Measurements from ENCODE around the gene POLR1A. TPM values are rescaled to one million over a fixed set of nuclear protein-coding genes. Genes with fewer than 3 reads are reported as not detected.

POLR1A gene
- total and polyA plus RNA-seq, 2 donors (not counting 3 experiments of a cell fraction or from before 2014, with no cell fraction given) = 7.6 to 40.7 TPM

DNA sequence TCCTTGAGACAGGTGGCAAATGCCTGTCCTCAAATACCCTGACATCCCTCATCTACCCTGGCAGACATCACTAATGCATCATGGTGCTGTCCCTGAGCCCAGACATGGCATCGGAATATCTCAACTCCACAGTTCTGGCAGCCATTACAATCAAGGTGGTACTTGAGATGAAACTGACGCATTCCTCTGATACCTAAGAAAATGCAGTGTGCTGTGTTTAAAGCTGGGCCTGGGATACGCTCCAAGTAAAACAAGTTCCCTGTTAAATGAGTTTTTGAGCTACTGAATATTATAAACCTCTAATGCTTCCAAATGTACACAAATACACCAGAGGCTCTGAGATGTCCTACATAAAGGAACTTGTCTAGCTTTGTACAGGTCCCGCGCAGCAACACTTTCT is 29.8 kb downstream of the POLR1A start:
- peaks cover 20% of the 10 kb centered on the region for H3K4me1 ChIP-seq (ENCODE audit: control insufficient read depth, extremely low read depth, insufficient read depth, low read length)
- no peaks in the 10 kb centered on the region for H3K9me3 ChIP-seq (replicated peaks; ENCODE audit: control insufficient read depth, insufficient read depth, low read length)
- no peak overlapping the region for H3K4me3 ChIP-seq (replicated peaks in 1 of 3; ENCODE audit: insufficient read depth in 1 of 3, low read depth in 1 of 3, low read length in 3 of 3)
- dilution Hi-C loops (cut with MboI; ENCODE audit: extremely low pct_ligation_motif_present, low sequenced_read_pairs) = no loop called here
- intact Hi-C loops (cut with micrococcal nuclease) = no loop called here
- DNase-seq (ENCODE audit: low read depth, low spot score) = no peak
- ChIA-PET POLR2A (no interaction called here), CTCF (interaction anchor here (1.3 to 12.4 kb wide), 4 partner anchors 31 to 246 kb away, joined by 4 to 541 read pairs (median 64); partner anchors contain the start of gene ST3GAL5)
- H3K36me3 ChIP-seq (ENCODE audit: control insufficient read depth in 2 of 2, extremely low read depth in 1 of 2, insufficient read depth in 2 of 2, low read length in 2 of 2) = peaks cover 19% of the 10 kb centered on the region in 2 experiments
- FAIRE-seq = no peak
- H3K9me1 ChIP-seq (replicated peaks; ENCODE audit: control insufficient read depth, extremely low read depth, insufficient read depth, low read length) = no peaks in the 10 kb centered on the region
- BruUV-seq (replicated peaks) = no TSS peak
- no peaks in the 10 kb centered on the region for H3K79me2 ChIP-seq (ENCODE audit: control insufficient read depth, insufficient read depth, low read length)
- TF ChIP-seq, protein P1, sequence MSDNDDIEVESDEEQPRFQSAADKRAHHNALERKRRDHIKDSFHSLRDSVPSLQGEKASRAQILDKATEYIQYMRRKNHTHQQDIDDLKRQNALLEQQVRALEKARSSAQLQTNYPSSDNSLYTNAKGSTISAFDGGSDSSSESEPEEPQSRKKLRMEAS (IDR thresholded peaks at IDR 0.05; ENCODE audit: insufficient read depth, insufficient read length) = no peak
- TF ChIP-seq GATA2 (IDR thresholded peaks at IDR 0.05; ENCODE audit: insufficient read depth, insufficient read length, low read depth, low read length) (no peak), EZH2 (IDR thresholded peaks at IDR 0.05; ENCODE audit: borderline replicate concordance, low read depth, low read length, severe bottlenecking) (no peak), POLR2AphosphoS5 (IDR thresholded peaks at IDR 0.05; ENCODE audit: insufficient read depth, low read depth, low read length) (no peak), MYC (IDR thresholded peaks at IDR 0.05; ENCODE audit: low read depth, low read length) (no peak), JUN (IDR thresholded peaks at IDR 0.05; ENCODE audit: borderline replicate concordance, insufficient read depth, insufficient read length, low read depth) (no peak), POLR2A (IDR thresholded peaks at IDR 0.05; ENCODE audit: low read depth, low read length) (no peak), FOS (IDR thresholded peaks at IDR 0.05; ENCODE audit: borderline replicate concordance, insufficient read depth, low read length) (no peak)
- TF ChIP-seq, protein P2, sequence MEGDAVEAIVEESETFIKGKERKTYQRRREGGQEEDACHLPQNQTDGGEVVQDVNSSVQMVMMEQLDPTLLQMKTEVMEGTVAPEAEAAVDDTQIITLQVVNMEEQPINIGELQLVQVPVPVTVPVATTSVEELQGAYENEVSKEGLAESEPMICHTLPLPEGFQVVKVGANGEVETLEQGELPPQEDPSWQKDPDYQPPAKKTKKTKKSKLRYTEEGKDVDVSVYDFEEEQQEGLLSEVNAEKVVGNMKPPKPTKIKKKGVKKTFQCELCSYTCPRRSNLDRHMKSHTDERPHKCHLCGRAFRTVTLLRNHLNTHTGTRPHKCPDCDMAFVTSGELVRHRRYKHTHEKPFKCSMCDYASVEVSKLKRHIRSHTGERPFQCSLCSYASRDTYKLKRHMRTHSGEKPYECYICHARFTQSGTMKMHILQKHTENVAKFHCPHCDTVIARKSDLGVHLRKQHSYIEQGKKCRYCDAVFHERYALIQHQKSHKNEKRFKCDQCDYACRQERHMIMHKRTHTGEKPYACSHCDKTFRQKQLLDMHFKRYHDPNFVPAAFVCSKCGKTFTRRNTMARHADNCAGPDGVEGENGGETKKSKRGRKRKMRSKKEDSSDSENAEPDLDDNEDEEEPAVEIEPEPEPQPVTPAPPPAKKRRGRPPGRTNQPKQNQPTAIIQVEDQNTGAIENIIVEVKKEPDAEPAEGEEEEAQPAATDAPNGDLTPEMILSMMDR (IDR thresholded peaks at IDR 0.05; ENCODE audit: extremely low read depth in 1 of 2, insufficient read depth in 1 of 2, low read depth in 1 of 2, low read length in 2 of 2) = no peak
- no peak overlapping the region for H3K27ac ChIP-seq (ENCODE audit: insufficient read depth, low read depth, low read length)
- no peaks in the 10 kb centered on the region for H3K27me3 ChIP-seq (ENCODE audit: control insufficient read depth in 2 of 2, insufficient read depth in 2 of 2, low read length in 2 of 2)
- H3K9ac ChIP-seq (replicated peaks; ENCODE audit: extremely low read depth, insufficient read depth, low read length) = no peak overlapping the region
- no peak overlapping the region for H2AFZ ChIP-seq (ENCODE audit: low read depth, low read length)
- no peaks in the 10 kb centered on the region for H4K20me1 ChIP-seq (replicated peaks; ENCODE audit: control insufficient read depth, extremely low read depth, insufficient read depth, low read length)
- no peak overlapping the region for H3K4me2 ChIP-seq (ENCODE audit: insufficient read depth, low read length)

Data from endothelial cell of umbilical vein (primary cell).